Urothelium cell line (cell line): Measurements from ENCODE around the gene CCDC201.
"Not testable (repeated sequence)": the region's sequence is repeated elsewhere in the genome, so short reads cannot be mapped to it uniquely, and the experiment has no call there.

Source experiments
- DNase-seq: peaks from one replicate; pipeline ENCODE4 v3.0.0; 2011; ENCODE audit warnings: low spot score, mixed read lengths
- FAIRE-seq: peaks from 2 replicates; lab custom pipeline; 2011; peaks lifted over from hg19 to GRCh38; lab: Jason Lieb, UNC

CCDC201 gene

DNA sequence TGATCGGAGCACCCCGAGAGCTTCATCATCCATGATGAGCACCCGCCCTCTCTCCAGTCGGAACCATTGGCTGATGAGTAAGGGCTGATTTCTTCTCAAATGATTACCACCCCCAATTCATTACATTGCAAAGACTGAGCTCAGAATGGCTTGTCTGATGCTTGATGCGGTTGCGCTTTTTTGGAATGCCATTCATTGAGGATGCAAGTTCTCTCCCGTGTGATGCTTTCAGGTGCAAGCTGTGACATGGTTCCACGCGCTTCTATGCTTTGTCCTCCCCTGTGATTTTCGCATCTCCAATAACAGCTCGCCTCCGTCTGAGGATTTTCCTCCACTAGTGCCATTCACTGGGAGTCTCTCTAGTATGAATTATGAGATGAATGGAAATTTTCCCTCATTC, 43.0 kb downstream of the CCDC201 start:
- DNase-seq, FAIRE-seq: not testable (repeated sequence)

DNA sequence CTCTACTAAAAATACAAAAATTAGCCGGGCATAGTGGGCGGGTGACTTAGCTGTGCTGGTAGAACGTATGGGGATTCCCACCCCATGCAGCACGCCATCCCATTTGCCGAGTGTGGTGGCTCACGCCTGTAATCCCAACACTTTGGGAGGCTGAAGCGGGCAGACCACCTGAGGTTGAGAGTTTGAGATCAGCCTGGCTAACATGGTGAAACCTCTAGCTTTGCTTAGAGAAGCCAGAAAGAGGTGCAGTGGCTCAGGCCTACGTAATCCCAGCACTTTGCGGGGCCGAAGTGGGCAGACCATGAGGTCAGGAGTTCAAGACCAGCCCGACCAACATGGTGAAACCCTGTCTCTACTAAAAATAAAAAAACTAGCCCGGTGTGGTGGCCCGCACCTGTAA, 45.2 kb downstream of the CCDC201 start:
- DNase-seq, FAIRE-seq: not testable (repeated sequence)

DNA sequence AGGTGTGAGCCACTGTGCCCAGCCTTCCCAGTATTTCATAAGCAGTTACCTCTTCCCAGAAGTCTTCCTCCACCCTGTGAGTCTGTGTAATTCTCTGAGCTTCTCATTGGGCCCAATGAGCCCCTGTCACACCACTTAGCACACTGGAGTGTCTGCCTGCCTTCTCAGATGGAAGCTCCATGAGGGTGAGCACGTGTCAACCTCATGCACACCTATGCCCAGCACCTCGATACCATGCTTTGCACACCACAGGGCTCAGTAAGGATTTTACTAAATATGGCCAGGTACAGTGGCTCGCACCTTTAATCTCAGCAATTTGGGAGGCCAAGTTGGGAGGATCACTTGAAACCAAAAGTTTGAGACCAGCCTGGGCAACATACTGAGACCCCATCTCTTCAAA, 46.3 kb downstream of the CCDC201 start:
- DNase-seq, FAIRE-seq: not testable (repeated sequence)

DNA sequence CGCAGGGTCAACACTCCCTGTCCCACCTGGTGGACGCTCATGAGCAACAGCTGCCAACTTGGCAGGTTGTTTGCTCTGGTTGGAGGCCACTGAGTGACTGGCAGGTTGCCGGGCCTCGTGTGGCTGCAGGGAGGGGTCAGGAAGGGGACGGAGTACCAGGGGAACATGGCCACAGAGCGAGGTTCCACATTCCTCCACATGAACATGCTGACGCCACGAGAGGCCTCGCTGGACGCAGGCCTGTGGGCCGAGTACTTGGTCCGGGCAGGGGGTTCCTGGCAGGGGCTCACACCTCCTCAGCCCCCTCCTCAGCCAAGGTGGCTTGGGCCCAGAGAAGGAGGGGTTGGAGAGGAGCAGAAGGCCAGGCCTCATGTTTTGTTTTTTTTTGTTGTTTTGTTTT, 54.1 kb downstream of the CCDC201 start:
- FAIRE-seq, DNase-seq: not testable (repeated sequence)

DNA sequence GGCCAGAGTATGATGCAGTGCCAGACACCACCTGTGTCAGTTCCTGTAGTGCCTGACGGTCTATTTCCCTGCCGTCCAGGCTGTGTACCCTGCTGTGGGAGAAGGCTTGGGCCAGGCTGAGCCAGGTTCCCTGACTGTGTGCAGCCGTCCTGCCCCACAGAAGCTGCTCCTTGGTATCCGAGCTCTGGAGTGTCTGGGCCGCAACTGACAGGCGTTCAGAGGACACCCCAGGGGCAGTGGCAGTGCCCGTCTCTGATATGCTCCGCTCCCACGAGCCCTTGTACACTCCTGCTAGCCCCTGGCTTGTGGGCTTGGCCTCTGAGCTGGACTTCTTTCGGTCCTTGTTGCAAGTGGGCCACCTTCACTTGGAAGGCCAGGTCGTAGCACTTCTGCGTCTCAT, 55.0 kb downstream of the CCDC201 start:
- not testable (repeated sequence) for FAIRE-seq, DNase-seq

DNA sequence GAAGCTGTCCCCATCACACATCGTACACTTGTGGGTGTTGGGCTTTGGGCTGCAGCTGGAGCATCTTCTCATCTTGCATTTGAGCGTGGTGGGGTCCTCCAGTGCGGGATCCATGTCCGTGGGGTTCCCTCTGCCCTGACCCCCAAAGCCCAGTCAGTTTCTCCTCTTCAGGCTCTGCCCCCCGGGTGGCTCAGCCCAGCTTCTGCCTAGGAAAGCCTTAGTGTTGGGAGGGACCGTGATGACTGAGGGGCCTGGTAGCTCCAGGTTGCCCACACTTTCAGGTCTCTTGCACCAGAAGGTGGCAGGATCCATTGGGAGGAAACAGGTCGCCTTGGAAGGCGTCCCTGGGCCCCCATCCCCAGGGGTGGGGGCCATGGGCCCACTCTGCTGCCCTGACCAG, 55.9 kb downstream of the CCDC201 start:
- FAIRE-seq, result not testable (repeated sequence)

DNA sequence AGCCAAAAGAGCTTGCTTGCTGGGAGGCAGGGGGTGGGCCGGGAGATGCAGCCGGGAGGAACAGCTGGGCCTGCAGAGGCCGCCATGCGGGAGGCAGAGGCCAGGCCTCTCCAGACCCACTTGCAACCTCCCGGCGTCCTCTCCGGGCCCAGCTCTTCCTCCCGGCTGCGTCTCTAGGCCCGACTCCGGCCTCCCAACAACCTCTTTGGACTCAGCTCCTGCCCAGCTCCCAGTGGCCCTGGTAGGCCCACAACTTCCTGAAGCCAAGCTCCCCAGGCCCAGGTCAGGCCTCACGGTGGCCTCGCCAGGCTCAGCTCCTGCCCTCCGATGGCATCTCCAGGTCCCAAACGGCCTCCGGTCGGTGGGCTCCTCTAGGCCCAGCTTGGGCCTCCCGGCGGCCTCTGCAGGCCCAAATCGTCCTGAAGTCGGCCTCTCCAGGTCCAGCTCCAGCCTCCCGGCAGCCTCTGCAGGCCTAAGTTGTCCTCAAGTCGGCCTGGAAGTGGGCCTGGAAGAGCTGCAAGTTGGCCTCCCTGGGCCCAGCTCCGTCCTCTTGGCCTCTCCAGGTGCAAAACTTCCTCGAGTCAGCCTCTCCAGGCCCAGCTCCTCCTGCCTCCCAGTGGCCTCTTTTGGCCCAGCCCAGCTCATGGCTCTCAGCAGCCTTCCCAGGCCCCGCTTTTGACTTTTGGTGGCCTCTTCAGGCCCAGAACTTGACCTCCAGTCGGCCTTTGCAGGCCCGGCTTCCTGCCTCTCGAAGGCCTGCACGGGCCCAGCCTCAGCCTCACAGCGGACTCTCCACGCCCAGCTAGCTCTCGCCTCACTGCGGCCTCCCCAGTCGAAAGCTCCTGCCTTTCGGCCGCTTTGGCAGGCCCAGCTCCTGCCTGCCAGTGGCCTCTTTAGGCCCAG, 58.4 kb downstream of the CCDC201 start:
- DNase-seq, FAIRE-seq: not testable (repeated sequence)

More for the DNA sequence above, 55.9 kb downstream of the CCDC201 start:
- not testable (repeated sequence) for DNase-seq

DNA sequence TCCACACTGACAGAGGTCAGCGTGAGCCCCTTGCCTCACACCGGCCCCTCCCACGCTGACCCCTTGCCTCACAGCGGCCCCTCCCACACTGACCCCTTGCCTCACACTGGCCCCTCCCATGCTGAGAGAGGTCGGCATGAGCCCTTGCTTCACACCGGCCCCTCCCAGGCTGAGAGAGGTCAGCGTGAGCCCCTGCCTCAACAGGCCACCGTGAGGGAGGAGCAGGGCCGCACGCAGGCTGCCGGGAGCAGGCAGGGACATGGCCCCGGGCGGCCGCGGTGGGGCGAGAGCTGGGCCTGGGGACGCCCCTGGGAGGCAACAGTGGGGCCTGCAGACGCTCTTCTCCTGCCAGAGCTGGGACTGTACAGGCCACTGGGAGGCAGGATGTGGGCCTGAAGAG, 59.1 kb downstream of the CCDC201 start:
- FAIRE-seq, result not testable (repeated sequence)

DNA sequence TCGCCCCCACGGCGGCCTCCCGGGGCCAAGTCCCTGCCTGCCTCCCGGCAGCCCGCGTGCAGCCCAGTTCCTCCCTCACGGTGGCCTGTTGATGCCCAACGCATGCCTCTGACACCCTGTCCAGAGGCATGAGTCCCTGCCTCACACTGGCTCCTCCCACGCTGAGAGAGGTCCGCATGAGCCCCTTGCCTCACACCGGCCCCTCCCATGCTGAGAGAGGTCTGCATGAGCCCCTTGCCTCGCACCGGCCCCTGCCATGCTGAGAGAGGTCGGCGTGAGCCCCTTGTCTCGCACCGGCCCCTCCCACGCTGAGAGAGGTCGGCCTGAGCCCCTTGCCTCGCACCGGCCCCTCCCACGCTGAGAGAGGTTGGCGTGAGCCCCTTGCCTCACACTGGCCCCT, 59.9 kb downstream of the CCDC201 start:
- no peak for DNase-seq
- no peak for FAIRE-seq

More for the DNA sequence above, 59.1 kb downstream of the CCDC201 start:
- DNase-seq, result not testable (repeated sequence)

DNA sequence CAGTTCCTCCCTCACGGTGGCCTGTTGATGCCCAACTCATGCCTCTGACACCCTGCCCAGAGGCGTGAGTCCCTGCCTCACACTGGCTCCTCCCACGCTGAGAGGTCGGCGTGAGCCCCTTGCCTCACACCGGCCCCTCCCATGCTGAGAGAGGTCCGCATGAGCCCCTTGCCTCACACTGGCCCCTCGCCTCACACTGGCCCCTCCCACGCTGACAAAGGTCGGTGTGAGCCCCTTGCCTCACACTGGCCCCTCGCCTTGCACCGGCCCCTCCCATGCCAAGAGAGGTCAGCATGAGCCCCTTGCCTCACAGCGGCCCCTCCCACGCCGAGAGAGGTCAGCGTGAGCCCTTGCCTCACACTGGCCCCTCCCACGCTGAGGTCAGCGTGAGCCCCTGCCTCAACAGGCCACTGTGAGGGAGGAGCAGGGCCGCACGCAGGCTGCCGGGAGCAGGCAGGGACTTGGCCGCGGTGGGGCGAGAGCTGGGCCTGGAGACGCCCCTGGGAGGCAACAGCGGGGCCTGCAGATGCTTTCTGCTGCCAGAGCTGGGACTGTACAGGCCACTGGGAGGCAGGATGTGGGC, 61.1 kb downstream of the CCDC201 start:
- not testable (repeated sequence) for FAIRE-seq, DNase-seq

DNA sequence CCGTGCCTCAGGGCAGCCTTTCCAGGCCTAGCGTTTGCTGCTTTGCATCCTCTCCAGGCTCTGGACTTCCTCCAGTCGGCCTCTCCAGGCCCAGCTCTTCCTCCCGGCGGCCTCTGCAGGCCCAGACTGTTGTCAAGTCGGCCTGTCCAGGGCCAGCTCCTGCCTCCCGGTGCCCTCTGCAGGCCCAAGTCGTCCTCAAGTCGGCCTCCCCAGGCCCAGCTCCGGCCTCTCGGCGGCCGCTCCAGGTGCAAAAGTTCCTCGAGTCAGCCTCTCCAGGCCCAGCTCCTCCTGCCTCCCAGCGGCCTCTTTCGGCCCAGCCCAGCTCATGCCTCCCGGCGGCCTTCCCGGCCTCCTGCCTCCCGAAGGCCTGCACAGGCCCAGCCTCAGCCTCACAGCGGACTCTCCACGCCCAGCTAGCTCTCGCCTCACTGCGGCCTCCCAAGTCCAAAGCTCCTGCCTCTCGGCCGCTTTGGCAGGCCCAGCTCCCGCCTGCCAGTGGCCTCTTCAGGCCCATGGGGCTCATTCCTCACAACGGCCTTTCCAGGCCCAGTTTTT, 62.4 kb downstream of the CCDC201 start:
- not testable (repeated sequence) for DNase-seq, FAIRE-seq
